IPS-20b (cell line): ENCODE results near the gene SRCIN1.

Source experiments
- H3K27ac ChIP-seq: one replicate; pipeline ENCODE4 v1.5.1; 2013; ENCODE audit warnings: low read length
- H3K27me3 ChIP-seq: 2 replicates; pipeline ENCODE4 v1.6.1; 2013; ENCODE audit warnings: mild to moderate bottlenecking, low read length, inconsistent platforms; ENCODE audit not compliant: insufficient read depth
- H3K36me3 ChIP-seq: 2 replicates; pipeline ENCODE4 v1.6.1; 2013; ENCODE audit warnings: low read depth, mild to moderate bottlenecking, inconsistent platforms, low read length, moderate library complexity; ENCODE audit not compliant: insufficient read depth
- H3K4me1 ChIP-seq: 2 replicates; pipeline ENCODE4 v1.6.1; 2013; ENCODE audit warnings: mild to moderate bottlenecking, control low read depth, inconsistent platforms, low read length, moderate library complexity; ENCODE audit not compliant: insufficient read depth
- H3K4me3 ChIP-seq: 2 replicates; pipeline ENCODE4 v1.5.1; 2013; ENCODE audit warnings: mild to moderate bottlenecking, low read length, inconsistent platforms
- H3K9ac ChIP-seq: 2 replicates; pipeline ENCODE4 v1.6.1; 2013; ENCODE audit warnings: low read depth, mild to moderate bottlenecking, inconsistent platforms, low read length, moderate library complexity
- H3K9me3 ChIP-seq: 2 replicates; pipeline ENCODE4 v1.6.1; 2013; ENCODE audit warnings: mild to moderate bottlenecking, low read depth, low read length, inconsistent platforms; ENCODE audit not compliant: insufficient read depth

SRCIN1 gene

DNA sequence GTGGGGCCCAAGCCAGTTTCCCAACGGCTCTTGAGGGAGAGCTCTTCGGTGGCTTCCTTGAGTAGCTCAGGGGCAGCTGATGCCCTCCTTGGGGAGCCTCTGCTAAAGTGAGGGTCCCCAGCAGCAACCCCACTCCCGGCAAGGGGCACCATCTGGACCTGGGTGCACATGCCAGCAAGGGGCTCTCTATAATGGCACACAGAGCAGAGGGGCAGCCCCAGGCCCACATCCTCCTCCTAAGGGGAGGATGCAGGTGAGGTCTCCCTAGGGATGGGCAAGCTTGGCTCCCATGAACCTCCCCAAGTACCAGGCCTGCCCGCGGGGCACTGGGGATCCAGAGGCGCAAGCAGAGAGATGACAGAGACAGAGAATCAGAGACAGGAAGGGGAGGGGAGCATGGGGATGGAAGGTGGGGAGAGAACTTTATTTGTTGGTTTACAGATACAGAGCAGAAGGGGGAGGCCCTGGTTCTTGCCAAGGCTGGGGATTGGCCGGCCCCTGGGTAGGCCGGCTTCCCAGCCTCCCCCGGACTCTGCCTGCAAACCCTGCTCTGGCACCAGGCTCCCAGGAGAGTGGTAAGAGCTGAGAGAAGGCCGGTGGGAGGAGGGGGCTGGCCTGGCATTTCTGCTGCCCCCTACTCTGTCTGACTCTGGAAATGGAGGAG lies 61.4 kb downstream of the SRCIN1 start:
- H3K4me1 ChIP-seq: no peaks in the 10 kb centered on the region
- no peaks in the 10 kb centered on the region for H3K27me3 ChIP-seq

DNA sequence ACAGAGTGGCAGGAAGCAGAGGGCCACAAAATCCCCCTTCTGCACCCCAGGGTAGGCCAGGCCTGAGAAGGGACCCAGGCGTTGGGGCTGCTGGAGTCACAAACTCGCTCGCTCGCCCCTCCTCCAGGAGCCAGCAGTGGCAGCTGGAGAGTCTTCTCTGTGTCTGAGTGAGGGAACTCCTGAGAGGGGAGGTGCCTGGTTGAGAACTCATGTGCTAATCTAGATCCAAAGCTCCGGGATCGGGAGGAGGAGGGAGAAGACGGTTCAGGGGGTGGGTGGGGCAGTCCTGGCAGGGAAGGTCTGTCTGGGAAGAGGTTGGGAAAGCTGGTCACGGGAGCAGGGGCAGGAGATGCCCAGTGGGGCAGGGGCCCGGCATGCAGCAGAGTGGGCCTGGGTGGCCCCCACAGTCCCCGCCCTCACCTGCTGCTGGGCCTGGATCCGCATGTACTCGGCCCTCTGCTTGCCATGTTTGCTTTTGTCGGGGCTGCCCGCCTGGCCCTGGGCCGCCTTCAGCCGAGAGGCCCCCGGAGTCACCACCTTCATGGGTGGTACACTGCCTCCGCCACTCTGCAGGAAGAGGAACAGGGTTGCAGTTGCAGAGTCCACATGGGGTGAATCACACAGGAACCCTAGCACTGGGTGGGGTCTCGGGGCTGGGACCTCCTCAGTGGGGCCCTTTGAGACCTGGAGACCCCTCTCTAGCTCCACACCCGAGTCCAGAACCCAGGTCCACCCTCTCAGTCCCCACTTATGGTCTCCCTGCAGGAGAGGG lies 62.2 kb downstream of the SRCIN1 start:
- no peak overlapping the region for H3K9ac ChIP-seq
- no peaks in the 10 kb centered on the region for H3K27me3 ChIP-seq
- no peak overlapping the region for H3K27ac ChIP-seq
- no peaks in the 10 kb centered on the region for H3K36me3 ChIP-seq
- no peak overlapping the region for H3K4me3 ChIP-seq
- no peaks in the 10 kb centered on the region for H3K4me1 ChIP-seq
- no peaks in the 10 kb centered on the region for H3K9me3 ChIP-seq

More for the DNA sequence above, 61.4 kb downstream of the SRCIN1 start:
- Histone ChIP-seq H3K36me3 (no peaks in the 10 kb centered on the region), H3K4me3 (no peak overlapping the region), H3K9ac (no peak overlapping the region), H3K27ac (no peak overlapping the region), H3K9me3 (no peaks in the 10 kb centered on the region)

DNA sequence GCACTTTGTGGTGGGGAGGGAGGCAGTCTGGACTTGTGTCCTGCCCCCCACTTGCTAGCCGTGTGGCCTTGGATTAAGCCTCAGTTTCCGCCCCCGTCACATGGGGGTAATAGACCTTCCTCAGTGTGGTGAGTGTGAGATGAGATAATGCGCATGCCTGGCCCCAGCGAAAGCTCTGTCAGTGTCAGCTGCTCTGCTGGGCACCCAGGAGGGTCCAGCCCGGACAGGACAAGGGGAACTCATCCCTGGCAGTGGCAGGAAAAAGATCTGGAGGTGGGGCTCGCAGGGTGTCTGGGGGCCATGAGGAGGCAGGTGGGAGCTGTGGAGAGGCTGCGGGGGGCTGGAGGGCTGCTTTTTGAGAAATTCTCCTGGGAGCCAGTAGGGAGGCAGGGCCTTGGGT lies 63.5 kb downstream of the SRCIN1 start:
- Histone ChIP-seq H3K4me1 (no peaks in the 10 kb centered on the region), H3K4me3 (no peak overlapping the region), H3K27me3 (no peaks in the 10 kb centered on the region), H3K27ac (no peak overlapping the region), H3K9me3 (no peaks in the 10 kb centered on the region), H3K36me3 (no peaks in the 10 kb centered on the region), H3K9ac (no peak overlapping the region)

DNA sequence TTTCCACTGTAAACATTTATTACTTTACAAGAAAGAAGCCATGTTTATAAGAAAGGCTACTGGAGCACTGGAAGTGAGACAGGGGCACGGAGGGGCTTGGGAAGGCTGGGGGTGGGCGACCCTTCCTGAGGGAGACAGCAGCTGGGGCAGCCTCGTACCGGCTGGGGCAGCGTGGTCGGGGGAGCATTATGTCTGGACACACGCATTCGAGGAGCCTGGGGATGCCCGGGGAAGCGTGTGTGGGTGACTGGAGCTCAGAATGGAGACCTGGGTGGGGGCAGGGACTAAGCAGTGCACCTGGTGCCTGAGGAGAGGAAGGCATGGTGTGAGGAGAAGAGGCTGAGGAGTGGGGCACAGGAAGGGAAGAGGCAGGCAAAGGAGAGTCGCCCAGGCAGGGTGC lies 64.5 kb downstream of the SRCIN1 start:
- Histone ChIP-seq H3K36me3 (no peaks in the 10 kb centered on the region), H3K4me3 (no peak overlapping the region), H3K4me1 (no peaks in the 10 kb centered on the region), H3K9ac (no peak overlapping the region), H3K9me3 (no peaks in the 10 kb centered on the region), H3K27me3 (no peaks in the 10 kb centered on the region), H3K27ac (no peak overlapping the region)

DNA sequence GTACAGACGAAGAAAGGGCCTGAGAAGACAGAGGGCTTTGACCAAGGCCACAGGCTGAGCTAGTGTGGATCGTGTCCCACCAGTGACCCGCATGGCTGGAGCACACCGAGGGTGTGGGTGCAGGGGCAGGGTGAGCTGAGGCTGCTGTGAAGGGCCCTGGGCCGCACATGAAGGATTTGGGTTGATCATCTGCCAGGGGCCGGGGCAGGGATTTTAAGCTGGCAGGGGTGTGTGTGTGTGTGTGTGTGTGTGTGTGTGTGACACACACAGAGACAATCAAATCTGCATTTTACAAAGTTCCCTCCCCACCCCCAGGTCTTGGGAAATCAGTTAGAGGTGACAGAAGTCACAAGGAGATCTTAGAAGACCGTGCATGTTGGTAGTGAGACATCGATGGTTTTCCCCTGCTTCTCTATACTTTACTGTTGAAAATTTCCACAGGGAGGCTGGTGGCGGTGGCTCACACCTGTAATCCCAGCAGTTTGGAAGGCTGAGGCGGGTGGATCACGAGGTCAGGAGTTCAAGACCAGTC lies 65.2 kb downstream of the SRCIN1 start:
- Histone ChIP-seq H3K36me3 (no peaks in the 10 kb centered on the region), H3K27me3 (no peaks in the 10 kb centered on the region)

DNA sequence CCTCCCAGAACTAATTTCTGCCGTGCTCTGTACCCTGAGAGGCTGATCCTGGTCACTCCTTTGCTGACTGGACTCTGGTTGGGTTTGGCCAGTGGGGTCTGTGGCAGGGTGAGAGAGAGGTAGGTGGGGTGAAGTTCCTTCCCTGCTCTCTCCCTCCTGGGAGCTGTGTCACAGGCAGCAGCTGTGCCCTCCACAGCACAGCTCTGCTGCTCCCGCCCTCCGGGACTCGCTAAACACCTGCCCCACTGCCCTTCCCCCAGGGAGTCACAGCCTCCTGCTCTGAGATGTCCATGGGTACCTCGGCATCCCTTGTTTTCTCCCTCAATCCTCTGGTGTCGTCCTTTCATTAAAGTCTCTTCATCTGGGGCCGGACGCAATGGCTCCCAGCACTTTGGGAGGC lies 66.4 kb downstream of the SRCIN1 start:
- H3K4me1 ChIP-seq: no peaks in the 10 kb centered on the region
- H3K9ac ChIP-seq: no peak overlapping the region
- no peak overlapping the region for H3K4me3 ChIP-seq
- no peak overlapping the region for H3K27ac ChIP-seq
- H3K9me3 ChIP-seq: no peaks in the 10 kb centered on the region
- H3K27me3 ChIP-seq: 0 out of 2 replicates have a peak, but pooled peaks cover 4% of the 10 kb centered on the region
- no peaks in the 10 kb centered on the region for H3K36me3 ChIP-seq

More for the DNA sequence above, 65.2 kb downstream of the SRCIN1 start:
- no peak overlapping the region for H3K27ac ChIP-seq
- no peak overlapping the region for H3K4me3 ChIP-seq
- H3K9ac ChIP-seq: no peak overlapping the region
- H3K4me1 ChIP-seq: no peaks in the 10 kb centered on the region
- no peaks in the 10 kb centered on the region for H3K9me3 ChIP-seq

DNA sequence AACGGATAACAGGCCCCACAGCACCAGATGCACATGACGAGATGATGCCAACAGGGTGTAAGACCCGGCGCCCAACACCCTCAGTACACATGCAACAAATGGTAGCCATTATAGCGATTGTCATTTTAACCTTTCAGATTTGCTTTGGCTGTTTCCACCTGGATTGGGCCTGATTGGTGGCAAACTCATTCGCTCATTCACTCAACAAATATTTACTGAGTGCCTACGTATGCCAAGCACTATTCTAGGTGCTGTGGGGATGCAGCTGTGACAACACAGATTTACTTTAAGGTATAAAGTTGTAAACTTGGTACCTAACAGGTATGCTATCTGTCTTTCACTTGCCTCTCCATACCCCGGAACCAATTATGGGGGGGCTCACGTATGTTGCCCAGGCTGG lies 66.8 kb downstream of the SRCIN1 start:
- Histone ChIP-seq H3K27ac (no peak overlapping the region), H3K4me1 (0 out of 2 replicates have a peak, but pooled peaks cover 2% of the 10 kb centered on the region), H3K4me3 (no peak overlapping the region), H3K9ac (no peak overlapping the region), H3K36me3 (no peaks in the 10 kb centered on the region), H3K9me3 (no peaks in the 10 kb centered on the region), H3K27me3 (0 out of 2 replicates have a peak, but pooled peaks cover 4% of the 10 kb centered on the region)

DNA sequence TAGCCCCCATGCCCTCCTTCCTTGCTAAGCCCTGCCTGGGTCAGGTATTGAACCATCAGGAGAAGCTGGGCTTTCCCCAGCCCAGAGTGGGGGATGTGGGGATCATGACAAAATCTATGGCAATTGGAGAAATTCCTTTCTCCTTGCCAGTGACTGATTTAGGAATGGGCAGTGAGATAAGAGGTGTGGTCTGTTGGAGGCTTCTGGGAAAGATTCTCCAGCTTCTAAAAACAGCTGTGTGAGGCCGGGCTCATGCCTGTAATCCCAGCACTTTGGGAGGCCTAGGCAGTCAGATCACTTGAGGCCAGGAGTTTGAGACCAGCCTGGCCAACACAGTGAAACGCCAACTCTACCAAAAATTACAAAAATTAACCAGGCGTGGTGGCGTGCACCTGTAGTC lies 69.1 kb downstream of the SRCIN1 start:
- no peak overlapping the region for H3K27ac ChIP-seq
- no peaks in the 10 kb centered on the region for H3K36me3 ChIP-seq

DNA sequence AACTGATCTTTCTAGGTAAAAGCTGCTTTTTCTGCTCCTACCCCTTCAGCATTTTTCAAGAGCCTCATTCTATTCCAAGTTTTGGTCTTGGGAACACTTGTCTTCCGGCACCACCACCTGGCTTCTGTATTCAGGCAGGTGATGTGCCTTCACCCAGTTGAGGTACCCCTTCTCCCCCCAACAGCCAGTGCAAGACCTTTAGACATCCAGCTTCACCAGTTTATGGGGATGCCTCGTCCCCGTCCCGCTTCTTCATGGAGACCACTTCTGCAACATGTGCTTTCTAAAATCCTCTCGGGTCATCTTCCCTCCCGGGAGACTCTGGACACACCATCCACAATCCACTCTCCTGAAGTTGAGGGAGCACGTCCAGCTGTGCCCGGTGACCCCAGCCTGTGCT lies 69.9 kb downstream of the SRCIN1 start:
- no peaks in the 10 kb centered on the region for H3K9me3 ChIP-seq
- H3K4me3 ChIP-seq: no peak overlapping the region
- H3K27me3 ChIP-seq: 0 out of 2 replicates have a peak, but pooled peaks cover 4% of the 10 kb centered on the region
- no peak overlapping the region for H3K27ac ChIP-seq
- H3K36me3 ChIP-seq: no peaks in the 10 kb centered on the region
- H3K9ac ChIP-seq: no peak overlapping the region
- peaks cover 3% of the 10 kb centered on the region; the same call in 1 of the 2 replicates for H3K4me1 ChIP-seq

More for the DNA sequence above, 69.1 kb downstream of the SRCIN1 start:
- Histone ChIP-seq H3K4me3 (no peak overlapping the region), H3K9ac (no peak overlapping the region), H3K4me1 (peaks cover 3% of the 10 kb centered on the region; the same call in 1 of the 2 replicates), H3K27me3 (0 out of 2 replicates have a peak, but pooled peaks cover 4% of the 10 kb centered on the region), H3K9me3 (no peaks in the 10 kb centered on the region)

DNA sequence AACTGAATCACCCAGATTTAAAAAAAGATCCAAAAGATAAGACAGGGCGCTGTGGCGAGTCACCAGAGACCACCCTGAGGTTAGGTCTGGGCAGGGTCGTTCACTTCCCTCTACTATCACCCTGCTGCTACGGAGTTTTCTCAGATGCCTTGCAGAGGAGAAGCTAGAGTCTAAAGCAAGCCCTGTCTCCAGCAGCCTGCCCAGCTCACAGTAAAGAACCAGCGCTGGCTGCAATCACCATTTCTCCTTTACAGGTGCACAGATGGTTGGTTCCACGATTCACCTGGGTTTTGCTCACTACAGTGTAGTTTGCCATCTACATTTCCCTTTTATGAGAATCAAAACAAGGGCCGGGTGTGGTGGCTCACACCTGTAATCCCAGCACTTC lies 71.3 kb downstream of the SRCIN1 start:
- Histone ChIP-seq H3K27ac (no peak overlapping the region), H3K4me3 (no peak overlapping the region), H3K9me3 (no peaks in the 10 kb centered on the region), H3K4me1 (peaks cover 3% of the 10 kb centered on the region; the same call in 1 of the 2 replicates), H3K27me3 (peaks cover 5% of the 10 kb centered on the region; the same call in 1 of the 2 replicates), H3K9ac (no peak overlapping the region), H3K36me3 (no peaks in the 10 kb centered on the region)

DNA sequence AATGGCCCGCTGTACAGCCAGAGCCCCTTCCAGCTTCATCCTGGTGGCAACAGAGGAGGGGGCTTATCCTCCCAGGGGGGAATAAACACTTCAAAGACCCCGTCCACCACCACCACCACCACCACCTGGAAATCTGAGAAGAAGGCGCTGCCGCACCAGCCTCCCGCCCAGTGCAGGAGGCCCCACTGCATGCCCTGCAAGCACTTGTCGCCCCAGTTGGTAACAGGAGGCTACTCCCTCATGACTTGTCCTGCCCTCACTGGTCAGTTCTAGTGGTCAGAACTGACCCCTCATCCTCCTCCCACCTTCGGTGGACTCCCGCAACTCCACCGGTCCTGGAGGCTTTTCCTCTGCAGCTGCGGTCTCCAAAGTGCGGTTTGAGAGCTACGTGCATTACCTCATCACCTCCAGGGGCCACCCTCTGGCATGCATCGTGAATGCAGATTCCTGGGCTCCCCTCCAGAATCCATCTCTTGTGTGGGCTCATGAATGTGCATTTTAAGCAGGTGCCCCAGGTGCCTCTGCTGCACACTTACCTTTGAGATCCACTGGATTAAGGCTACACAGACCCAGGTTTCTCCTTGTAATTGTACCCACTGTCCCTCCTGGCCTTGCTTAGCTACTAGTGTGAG lies 71.8 kb downstream of the SRCIN1 start:
- Histone ChIP-seq H3K9ac (no peak overlapping the region), H3K27me3 (peaks cover 9% of the 10 kb centered on the region; the same call in 1 of the 2 replicates), H3K4me3 (no peak overlapping the region), H3K36me3 (no peaks in the 10 kb centered on the region), H3K4me1 (peaks cover 3% of the 10 kb centered on the region; the same call in 1 of the 2 replicates), H3K9me3 (no peaks in the 10 kb centered on the region), H3K27ac (no peak overlapping the region)
